ELR (cell line): ENCODE measurements around the gene TRIM46.

Source experiments
- DNase-seq: peaks from one replicate; pipeline ENCODE4 v3.0.0-alpha.2; 2015; ENCODE audit warnings: low read depth

Gene TRIM46, protein sequence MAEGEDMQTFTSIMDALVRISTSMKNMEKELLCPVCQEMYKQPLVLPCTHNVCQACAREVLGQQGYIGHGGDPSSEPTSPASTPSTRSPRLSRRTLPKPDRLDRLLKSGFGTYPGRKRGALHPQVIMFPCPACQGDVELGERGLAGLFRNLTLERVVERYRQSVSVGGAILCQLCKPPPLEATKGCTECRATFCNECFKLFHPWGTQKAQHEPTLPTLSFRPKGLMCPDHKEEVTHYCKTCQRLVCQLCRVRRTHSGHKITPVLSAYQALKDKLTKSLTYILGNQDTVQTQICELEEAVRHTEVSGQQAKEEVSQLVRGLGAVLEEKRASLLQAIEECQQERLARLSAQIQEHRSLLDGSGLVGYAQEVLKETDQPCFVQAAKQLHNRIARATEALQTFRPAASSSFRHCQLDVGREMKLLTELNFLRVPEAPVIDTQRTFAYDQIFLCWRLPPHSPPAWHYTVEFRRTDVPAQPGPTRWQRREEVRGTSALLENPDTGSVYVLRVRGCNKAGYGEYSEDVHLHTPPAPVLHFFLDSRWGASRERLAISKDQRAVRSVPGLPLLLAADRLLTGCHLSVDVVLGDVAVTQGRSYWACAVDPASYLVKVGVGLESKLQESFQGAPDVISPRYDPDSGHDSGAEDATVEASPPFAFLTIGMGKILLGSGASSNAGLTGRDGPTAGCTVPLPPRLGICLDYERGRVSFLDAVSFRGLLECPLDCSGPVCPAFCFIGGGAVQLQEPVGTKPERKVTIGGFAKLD

DNA sequence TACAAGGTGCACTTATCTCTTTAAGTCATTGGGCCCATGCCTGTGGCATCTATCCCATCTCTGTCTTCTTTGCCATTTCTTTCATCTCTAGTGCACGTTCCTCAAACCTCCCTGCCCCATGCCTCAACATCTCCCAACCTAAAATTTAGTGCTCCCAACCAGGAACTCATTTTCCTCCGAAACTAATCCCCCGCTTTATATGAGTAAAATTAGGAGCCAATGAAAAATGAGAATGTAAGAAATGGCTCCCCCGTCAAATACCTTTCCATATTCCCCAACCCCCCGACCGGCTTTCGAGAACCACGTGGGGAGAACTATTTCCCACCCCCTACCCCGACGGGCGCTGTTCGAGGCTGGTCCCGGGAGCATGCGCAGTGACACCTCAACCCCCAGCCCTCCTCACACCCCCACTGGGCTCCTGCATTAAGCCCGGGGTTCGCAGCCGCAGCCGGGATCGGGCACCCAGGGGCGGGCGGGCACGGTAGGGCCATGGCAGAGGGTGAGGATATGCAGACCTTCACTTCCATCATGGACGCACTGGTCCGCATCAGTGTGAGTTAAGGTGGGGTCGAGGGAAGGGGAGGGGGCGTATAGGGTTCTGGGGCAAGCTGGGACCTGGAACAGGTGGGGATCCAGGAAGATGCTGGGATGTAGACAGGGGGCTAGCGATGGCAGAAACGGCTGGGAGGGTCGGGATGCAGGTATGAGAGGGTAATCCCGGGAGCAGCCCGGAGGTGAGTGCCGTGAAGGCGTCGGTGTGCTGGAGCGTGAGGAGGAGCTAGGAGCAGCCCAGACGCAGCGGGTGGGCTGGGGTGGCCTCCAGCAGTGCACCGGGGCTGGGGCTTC lies at the start of gene TRIM46:
Gene TRIM46, plus strand, starts transcription at position 372 of the 846 bp plus-strand sequence. Its CDS starts 118 bp downstream, at position 490.
- peak; percentile 63 for DNase-seq

DNA sequence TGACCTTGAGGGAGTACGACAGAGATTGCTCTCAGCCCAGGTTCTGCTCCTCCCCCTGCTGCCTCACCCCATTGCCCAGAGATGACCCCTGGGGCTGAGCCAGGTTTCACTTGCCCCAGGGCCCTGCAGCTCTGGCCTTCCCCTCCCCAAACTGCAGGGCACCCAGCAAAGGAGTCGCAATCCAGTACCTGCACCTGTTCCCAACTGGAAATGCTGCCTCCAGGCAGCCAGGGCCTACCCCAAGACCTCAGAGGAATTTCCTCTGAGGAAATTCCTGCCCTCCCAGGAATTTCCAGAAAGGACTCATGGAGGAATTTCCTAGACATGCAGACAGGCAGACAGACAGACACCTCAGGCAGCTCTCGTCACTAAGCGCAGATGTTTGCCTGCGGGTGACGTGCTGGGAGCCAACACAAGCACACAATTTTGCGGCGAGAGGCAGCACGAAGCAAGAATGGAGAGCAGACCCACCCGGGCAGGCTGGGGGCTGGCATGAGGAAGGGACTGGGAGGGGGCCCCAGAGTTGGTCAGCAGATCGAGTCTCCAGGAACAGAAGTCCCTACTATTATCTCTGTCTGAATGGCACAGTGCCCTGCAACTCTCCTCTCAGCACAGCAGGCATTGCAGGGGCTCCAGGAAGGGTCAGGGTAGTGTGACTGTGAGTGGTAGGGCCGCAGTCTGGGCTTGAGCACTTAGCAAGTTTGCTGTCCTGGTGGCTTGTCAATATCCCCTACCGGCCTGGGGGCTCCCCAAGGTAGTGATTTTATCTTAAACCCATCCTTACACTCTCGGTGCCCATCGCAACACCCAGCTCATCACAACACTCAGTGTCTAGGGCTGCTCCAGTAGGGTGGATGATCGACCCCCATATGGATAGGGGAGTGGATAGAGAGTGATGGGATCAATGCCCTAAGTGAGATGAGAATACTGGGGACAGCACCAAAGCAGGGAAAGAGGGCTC lies 48.9 kb upstream of the TRIM46 start:
- DNase-seq: peak; percentile 60

GRCh38 chr1:155125511-155125945 lies 48.1 kb upstream of the TRIM46 start:
- peak; percentile 9 for DNase-seq

DNA sequence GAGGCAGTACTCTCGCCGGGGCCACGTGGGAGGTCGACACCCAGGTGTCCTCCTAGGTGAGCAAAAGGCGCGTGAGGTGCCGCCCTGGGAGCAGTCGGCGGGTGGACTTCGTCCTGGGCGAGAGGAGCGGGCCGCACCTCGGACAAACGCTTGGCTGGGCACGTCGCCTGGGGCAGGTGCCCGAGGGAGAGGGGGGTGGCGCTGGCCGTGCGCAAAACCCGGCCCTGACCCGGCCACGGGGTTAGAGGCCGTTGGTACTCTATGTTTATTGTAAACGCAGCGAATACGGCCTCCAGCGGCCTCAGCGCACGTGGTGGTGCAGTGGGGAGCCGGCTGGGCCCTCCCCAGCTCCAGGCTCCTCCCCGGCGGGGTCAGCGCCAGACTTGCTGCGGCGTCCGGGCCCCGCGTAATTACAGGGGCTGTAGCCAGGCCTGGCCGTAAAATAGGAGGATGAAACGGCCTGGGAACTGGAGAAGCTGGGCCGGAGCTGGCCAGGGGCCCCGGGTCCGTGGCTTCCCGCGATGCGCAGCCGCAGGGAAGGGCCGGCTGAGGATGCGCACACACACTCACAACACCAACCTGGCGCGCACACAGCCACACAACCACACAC lies 47.6 kb upstream of the TRIM46 start:
- peak; percentile 14 for DNase-seq

GRCh38 chr1:155126556-155127104 lies 47.0 kb upstream of the TRIM46 start:
- DNase-seq: peak; percentile 20

DNA sequence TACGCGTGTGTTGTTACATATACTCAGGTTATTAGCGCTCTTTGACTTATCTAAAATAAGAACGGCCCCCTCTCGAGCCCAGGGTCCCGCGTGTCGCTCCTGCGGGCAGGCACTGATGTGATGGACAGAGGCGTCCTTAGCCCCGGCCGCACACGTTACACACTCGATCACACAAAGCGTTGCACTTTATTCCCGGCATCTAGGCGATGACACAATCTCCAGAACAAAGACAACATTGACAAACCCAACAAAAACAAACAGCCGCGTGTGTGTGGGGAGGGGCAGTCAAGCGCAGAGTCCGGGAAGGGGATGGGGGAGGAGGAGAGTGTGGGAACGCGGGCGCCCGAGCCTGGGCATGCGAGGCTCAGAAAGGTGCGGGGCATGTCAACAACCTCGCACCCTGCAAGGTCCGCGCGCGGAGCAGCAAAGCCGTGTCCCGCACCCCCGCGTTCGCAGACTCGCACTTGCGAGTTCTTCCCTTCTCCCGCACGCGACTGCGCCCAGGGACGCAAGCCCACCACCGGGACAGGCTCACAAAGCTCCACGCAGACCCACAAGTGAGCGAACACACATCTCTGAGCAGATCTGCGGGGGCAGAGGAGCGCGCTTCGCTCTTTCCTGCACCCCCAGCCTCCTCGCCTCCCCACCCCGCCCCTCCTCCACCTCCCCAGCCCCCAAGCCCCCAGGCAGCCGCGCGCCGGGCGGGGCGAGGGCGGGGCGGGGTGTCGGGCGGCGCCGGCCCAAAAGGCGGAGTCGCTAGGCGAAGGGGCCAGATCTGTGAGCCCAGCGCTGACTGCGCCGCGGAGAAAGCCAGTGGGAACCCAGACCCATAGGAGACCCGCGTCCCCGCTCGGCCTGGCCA lies 46.3 kb upstream of the TRIM46 start, which contains the start of gene EFNA1:
Gene EFNA1, plus strand, starts transcription at position 772 of the 862 bp plus-strand sequence. CDS start 102 bp downstream, outside the sequence.
- DNase-seq: peak; percentile 42

DNA sequence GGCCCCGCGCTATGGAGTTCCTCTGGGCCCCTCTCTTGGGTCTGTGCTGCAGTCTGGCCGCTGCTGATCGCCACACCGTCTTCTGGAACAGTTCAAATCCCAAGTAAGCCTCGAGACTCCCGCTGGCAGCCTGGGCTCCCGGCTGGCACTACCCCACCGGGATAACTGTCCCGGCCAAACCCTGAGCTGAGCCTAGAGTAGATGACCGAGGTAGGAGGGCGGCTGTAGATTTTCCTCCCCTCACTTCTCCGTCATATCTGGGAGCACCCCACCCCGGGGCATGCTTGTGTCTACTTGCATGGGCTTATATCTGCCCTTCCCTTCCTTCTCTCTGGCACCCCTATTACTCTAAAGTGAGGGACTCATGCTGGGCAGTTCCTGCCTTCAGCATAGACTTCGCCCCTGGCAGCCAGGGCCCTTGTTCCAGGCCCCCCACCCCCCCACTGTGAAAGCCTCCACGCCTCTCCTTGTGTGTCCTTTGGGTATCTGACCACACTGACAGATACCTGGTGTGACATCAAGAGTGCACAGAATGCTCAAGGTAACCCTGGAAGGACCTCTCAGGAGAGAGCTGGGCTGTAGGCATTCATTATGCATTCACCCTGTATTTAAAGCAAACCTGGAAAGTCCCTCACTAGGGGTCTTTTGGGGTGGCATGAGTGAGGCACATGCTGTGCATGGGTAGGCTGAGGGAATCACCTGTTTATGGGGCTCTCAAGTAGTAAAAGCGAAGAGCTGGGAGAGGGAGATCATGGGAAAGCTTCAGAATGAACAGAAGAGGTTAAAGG lies 45.5 kb upstream of the TRIM46 start:
- no peak for DNase-seq

DNA sequence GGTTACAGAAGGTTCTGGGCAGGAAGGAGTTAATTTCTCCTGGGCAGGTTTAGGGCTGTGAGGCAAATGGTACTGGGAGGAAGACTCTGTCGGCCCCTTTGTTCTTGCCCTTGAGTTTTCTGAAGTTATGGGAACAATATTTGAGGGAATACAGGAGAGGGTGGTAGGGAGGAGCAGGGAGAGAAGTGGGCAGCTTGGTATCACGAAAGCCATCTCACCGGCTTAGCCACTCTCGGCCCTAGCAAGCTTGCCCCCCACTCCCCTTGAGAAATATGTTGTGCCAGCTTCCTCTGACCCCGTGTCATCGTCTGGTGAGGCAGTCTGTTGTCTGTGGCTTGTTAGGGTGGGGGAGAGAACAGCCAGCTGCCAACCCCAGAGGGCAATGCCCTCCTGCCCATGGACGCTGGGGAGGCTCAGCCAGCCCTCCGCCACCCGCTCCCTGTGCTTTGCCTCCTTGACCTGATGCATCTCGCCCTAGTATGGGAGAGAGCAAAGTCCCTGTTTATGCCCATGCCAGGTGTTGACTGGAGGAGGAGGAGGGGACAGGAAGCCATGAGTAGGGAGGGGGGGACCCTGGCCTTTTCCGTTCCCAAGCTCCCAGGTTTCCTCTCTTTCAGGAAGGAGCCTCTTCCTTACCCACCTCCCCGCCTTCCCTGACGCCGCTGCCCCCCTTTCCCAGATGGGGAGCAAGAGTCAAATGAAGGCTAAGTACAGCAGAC lies 44.7 kb upstream of the TRIM46 start:
- DNase-seq: no peak

- no peak for DNase-seq
Observed at GRCh38 chr1:155130272-155131006, 43.2 kb upstream of the TRIM46 start.

- no peak for DNase-seq
Observed at GRCh38 chr1:155131285-155131684, 42.4 kb upstream of the TRIM46 start.

GRCh38 chr1:155131856-155132255 lies 41.8 kb upstream of the TRIM46 start:
- DNase-seq: no peak

DNA sequence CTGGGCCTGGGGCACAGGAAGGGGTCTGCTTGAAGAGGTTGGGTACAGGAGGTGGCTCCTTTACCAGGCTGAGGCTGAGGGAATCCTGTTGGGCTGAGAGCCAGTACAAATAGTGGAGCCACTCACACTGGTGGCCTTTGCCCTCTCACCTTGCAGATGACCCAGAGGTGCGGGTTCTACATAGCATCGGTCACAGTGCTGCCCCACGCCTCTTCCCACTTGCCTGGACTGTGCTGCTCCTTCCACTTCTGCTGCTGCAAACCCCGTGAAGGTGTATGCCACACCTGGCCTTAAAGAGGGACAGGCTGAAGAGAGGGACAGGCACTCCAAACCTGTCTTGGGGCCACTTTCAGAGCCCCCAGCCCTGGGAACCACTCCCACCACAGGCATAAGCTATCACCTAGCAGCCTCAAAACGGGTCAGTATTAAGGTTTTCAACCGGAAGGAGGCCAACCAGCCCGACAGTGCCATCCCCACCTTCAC lies 39.8 kb upstream of the TRIM46 start:
- DNase-seq: no peak

GRCh38 chr1:155134322-155134721 lies 39.3 kb upstream of the TRIM46 start:
- DNase-seq: no peak

- DNase-seq: peak; percentile 99
Observed at GRCh38 chr1:155134880-155135414, 38.7 kb upstream of the TRIM46 start.

GRCh38 chr1:155135415-155136028 lies 38.1 kb upstream of the TRIM46 start, which contains the start of gene SLC50A1:
SLC50A1 (plus strand) TSS chr1:155135852; CDS start chr1:155135912, 60 bp downstream.
- DNase-seq: peak; percentile 94

GRCh38 chr1:155136748-155137147 lies 36.9 kb upstream of the TRIM46 start:
- no peak for DNase-seq
